Measurements from ENCODE around the gene ADAMTS16.

ADAMTS16 gene

DNA sequence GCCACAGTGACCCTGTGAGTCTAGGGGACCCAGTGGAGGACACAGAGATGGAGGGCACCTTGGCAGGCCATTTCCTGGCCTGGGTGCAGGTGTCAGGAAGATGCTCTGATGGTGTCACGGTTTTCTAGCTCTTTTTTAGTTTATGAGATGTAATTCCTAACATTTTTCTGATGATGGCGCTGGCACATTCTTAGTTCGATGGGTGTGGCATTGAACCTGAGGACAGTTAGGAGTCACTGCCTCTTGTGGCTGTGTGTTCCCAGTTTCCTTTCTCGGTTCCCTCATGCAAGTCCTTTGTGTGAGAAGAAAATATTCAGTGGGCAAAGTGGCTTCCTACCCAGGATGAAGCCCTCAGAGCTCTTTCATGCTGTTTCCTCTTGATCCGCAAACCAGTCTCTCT, 152.9 kb downstream of the ADAMTS16 start:
- no peak for DNase-seq

- no peak for DNase-seq
Measured at GRCh38 chr5:5294429-5294828, 154.3 kb downstream of the ADAMTS16 start.

- no peak for DNase-seq
Measured at GRCh38 chr5:5295351-5295750, 155.2 kb downstream of the ADAMTS16 start.

GRCh38 chr5:5296051-5296450, 155.9 kb downstream of the ADAMTS16 start:
- no peak for DNase-seq

GRCh38 chr5:5297432-5298067, 157.4 kb downstream of the ADAMTS16 start:
- no peak for DNase-seq

- DNase-seq = no peak
Measured at GRCh38 chr5:5298068-5298633, 158.0 kb downstream of the ADAMTS16 start.

DNA sequence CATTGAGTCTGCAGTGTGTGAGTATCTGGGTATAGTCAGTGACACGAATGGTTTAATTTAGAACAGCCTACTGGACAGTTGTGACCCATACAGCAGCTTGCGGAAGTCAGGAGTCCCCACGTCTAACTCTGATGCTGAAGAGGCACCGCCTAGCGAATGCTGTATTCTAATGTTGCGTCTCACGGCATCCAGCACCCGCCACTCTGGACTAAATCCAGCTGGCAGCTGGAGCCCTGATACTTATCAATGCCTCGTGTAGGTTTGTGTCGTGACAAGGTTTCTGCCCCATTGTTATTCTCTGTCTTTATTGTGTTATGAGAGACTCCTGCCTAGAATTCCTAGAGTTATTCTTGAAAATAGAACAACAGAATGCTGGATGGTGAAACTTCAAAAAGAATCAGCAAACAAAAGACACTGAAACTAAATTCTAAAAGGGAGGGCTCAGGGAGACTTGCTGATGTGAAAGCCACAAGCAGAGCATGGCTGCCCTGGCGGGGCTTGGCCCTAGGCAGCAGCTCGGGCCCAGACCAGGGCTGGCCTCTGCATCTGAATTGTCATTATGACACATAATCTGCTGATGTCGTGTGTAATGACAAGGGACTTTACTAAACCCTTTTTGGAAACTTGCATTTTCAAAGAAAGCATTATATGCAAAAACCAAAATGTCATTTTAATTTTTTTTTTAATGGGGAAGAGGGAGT, 158.9 kb downstream of the ADAMTS16 start:
- no peak for DNase-seq

- DNase-seq = no peak
Measured at GRCh38 chr5:5301176-5301575, 161.0 kb downstream of the ADAMTS16 start.

DNA sequence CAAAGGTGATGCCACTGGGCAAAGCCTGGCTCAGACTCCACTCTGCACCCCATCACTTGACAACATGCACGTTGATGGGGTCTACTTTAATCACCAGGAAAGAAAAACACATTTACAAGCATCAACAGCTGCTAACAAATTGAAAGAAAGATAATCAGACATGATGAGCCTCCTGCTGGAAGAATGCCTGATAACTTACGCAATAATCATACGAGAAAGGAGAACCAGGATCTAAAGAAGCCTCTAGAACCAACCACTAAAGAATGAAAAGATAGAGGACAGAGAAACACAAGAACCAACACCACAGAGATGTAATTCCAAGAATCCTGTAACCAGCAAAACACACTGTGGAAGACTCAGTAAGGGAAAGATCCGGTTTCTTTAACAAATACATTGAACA, 162.1 kb downstream of the ADAMTS16 start:
- DNase-seq = no peak

GRCh38 chr5:5303242-5303641, 163.1 kb downstream of the ADAMTS16 start:
- DNase-seq = no peak

GRCh38 chr5:5304361-5305020, 164.4 kb downstream of the ADAMTS16 start:
- no peak for DNase-seq

GRCh38 chr5:5306696-5307095, 166.6 kb downstream of the ADAMTS16 start:
- DNase-seq = no peak

DNA sequence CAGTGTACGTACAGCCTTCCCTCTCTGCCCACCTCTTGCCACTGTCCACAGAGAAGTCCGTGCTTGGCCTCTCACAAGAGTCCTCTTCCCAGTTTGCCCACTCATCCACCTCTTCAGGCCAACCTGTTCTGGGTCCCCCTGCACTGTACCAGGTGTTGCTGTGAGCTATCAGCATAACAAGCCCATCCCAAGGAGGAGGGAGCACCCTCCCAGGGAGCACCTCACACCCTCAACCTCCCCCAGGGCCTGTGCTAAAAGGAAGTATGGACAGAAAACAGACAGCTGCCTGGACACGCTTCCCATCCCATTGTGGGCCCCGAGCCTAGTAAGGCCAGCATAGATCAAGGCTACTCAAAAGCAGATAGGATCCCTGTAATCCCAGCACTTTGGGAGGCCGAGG, 168.2 kb downstream of the ADAMTS16 start:
- no peak for DNase-seq

- DNase-seq = no peak
Measured at GRCh38 chr5:5309645-5310044, 169.5 kb downstream of the ADAMTS16 start.

GRCh38 chr5:5313101-5313635, 173.0 kb downstream of the ADAMTS16 start:
- DNase-seq = no peak

DNA sequence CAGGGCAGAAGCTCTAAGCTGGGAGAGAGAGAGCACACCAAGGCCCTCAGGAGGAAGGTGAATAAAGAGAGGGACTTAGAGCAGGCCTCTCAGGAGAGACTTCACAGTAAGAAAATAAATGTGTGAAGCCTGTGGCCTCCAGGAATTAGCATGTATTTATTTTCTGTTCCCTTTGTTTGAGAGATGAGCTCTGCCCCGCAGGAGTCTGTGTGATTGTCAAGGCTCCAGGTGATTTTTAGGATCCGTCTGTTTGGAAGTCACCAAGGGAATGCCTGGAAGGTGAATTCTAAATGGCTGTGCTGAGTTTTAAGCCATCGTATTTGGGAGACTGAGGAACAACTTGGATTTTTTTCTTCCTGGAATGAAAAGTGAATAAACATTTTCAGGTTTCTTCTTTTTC, 174.0 kb downstream of the ADAMTS16 start:
- DNase-seq = no peak

DNA sequence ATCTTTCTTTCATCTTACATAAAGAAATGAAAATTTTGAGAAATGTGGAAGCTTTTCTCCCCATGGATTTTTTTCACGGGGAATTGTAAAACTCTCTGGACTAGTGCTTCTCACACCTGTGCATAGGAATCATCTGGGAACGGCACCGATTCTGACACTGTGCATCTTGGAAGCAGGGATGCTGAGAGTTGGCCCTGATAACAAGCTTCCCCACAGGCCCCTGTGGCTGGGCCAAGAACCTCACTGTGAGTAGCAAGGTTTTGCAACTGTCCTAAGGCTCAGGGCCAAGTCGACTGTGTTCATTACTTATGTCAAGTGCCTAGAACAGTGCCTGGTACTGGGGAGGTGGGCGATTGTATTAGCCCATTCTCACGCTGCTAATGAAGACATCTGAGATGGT, 174.5 kb downstream of the ADAMTS16 start:
- no peak for DNase-seq

GRCh38 chr5:5315068-5315980, 175.2 kb downstream of the ADAMTS16 start:
- no peak for DNase-seq

DNA sequence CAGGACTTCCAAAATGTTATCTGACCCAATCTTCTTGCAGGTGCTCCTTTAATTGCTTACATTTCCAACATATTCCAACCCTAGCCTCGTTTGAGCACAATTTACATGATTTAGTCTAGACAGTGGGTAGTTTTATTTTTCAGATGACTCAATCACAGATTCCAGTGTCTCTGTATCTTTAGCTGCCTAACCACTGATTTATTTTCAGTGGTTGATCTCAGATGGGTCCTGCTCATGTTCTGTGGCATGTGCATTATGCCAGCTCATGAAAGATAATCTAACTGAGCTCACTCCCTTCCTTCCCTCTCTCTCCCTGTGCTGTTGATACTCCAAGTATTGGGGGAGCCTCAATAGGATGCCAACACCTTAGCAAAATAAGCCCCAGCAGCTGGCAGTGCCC, 176.2 kb downstream of the ADAMTS16 start:
- DNase-seq = no peak

DNA sequence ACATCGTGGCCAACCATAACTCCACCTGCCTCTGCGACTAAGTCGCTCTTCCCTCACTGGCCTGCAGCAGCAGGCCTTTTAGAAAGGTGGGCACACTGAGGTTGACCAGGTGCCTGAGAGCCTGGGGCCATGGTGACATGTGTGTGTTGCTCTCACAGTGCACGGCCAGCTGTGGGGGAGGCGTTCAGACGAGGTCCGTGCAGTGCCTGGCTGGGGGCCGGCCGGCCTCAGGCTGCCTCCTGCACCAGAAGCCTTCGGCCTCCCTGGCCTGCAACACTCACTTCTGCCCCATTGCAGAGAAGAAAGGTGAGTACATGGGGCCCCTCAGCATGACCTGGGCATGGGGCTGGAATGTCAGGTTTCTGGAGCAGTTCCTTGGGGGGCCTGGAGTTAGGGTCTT, 177.8 kb downstream of the ADAMTS16 start:
- DNase-seq = no peak

DNA sequence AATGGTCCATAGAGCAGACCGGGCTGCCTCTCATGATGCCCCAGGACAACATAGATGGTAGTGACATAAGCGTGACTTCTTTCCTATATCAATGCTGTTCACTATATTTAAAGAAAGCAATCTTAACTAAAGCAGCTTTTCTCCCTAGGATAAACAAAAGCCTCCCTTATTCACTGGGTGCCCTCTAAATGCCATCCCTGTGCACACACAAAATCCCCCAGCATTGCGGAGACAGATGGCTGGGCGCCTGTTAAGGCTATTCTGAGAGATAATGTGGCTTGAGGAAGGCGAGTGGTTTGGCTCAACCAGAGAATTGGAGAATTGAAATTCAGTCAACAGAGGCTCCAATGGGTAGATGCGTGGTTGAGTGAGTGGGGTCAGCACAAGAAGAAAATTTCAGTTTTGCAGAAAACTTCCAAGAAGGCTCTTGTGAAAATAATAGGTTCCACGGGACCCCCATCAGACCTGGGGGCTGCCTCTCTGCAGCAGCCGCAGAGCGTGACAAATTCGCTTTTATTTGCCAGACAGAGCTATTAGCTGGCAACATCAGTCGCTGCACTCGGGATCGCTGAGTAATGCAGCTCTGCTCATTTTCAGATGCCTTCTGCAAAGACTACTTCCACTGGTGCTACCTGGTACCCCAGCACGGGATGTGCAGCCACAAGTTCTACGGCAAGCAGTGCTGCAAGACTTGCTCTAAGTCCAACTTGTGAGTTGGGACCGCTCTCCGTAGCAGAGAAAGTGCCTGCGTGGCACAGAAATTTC, 178.5 kb downstream of the ADAMTS16 start:
- no peak for DNase-seq

All from stimulated activated CD4-positive, alpha-beta T cell treated with anti-CD3 and anti-CD28 coated beads, Interleukin-4, amount 100 ng/mL, for 1 hour (primary cell).